PC-3 (cell line): ENCODE measurements around the gene CALN1. TPM values are rescaled to one million over a fixed set of nuclear protein-coding genes. Genes with fewer than 3 reads are reported as not detected.

ENCODE experiments used
- ATAC-seq: fragments of 200-7000 bp; cut with Tn5 transposase; 2 replicates; pipeline ENCODE4 v1.9.1; 2020; ENCODE audit warnings: mild to moderate bottlenecking, moderate library complexity
- BruUV-seq: library from RNA; stranded (reverse); fragments of 400-500 nt; replicated peaks from 2 replicates; lab custom pipeline; 2021; lab: Mats Ljungman, UMichigan
- CTCF ChIA-PET: fragments of 300-600 bp; sonication (Branson Sonifier 250); formaldehyde crosslinking; loops from one replicate; lab custom pipeline; 2022; ENCODE audit warnings: antibody characterized with exemption; lab: Charles Lee
- POLR2A ChIA-PET: fragments of 300-600 bp; sonication (Branson Sonifier 250); formaldehyde crosslinking; loops from one replicate; lab custom pipeline; 2022; ENCODE audit warnings: antibody characterized with exemption; ENCODE audit not compliant: unreplicated experiment; lab: Charles Lee
- DNase-seq: peaks from one replicate; pipeline ENCODE4 v3.0.0-alpha.2; 2015
- H2AFZ ChIP-seq: fragments of 300-600 bp; sonication (generic); 2 replicates; pipeline ENCODE4 v1.6.0; 2016; ENCODE audit warnings: antibody characterized with exemption, low read length
- H3F3A ChIP-seq: fragments of 300-600 bp; sonication (generic); one replicate; pipeline ENCODE4 v1.6.0; 2017; ENCODE audit warnings: antibody characterized with exemption, low read length, control low read depth, mild to moderate bottlenecking; ENCODE audit not compliant: unreplicated experiment
- H3K27ac ChIP-seq: fragments of 300-600 bp; sonication (generic); 2 replicates; pipeline ENCODE4 v1.5.1; 2016; ENCODE audit warnings: mild to moderate bottlenecking, low read length
- H3K27me3 ChIP-seq: fragments of 300-600 bp; sonication (generic); 2 replicates; pipeline ENCODE4 v1.6.1; 2016; ENCODE audit warnings: low read length, mixed read lengths
- H3K36me3 ChIP-seq: fragments of 300-600 bp; sonication (generic); 2 replicates; pipeline ENCODE4 v1.6.1; 2016; ENCODE audit warnings: low read depth, mixed run types, low read length, mixed read lengths
- H3K4me1 ChIP-seq: fragments of 300-600 bp; sonication (generic); 2 replicates; pipeline ENCODE4 v1.5.1; 2016; ENCODE audit warnings: low read length; ENCODE audit not compliant: insufficient read depth
- H3K4me2 ChIP-seq: fragments of 300-600 bp; sonication (generic); 2 replicates; pipeline ENCODE4 v1.6.0; 2016; ENCODE audit warnings: low read length
- H3K4me3 ChIP-seq: fragments of 300-600 bp; sonication (generic); 2 replicates; pipeline ENCODE4 v1.5.1; 2016; ENCODE audit warnings: mild to moderate bottlenecking, low read length, mixed read lengths
- H3K79me2 ChIP-seq: fragments of 300-600 bp; sonication (generic); 2 replicates; pipeline ENCODE4 v1.6.1; 2017; ENCODE audit warnings: low read length, mixed read lengths
- H3K9ac ChIP-seq: fragments of 300-600 bp; sonication (generic); 2 replicates; pipeline ENCODE4 v1.6.0; 2016; ENCODE audit warnings: mild to moderate bottlenecking, low read length
- H3K9me2 ChIP-seq: fragments of 300-600 bp; sonication (generic); replicated peaks from 2 replicates; pipeline ENCODE4 v1.6.1; 2016; ENCODE audit warnings: mixed run types, low read length, mixed read lengths
- H3K9me3 ChIP-seq: fragments of 300-600 bp; sonication (generic); 2 replicates; pipeline ENCODE4 v1.6.1; 2016; ENCODE audit warnings: low read length, mixed read lengths
- H4K20me1 ChIP-seq: fragments of 300-600 bp; sonication (generic); 2 replicates; pipeline ENCODE4 v1.6.1; 2016; ENCODE audit warnings: low read length, mixed read lengths
- CTCF ChIP-seq: fragments of 300-600 bp; sonication (generic); conservative IDR thresholded peaks from 2 replicates; pipeline ENCODE4 v1.5.1; 2017; ENCODE audit warnings: antibody characterized with exemption, low read depth, mild to moderate bottlenecking, low read length
- EZH2 ChIP-seq: fragments of 300-600 bp; sonication (generic); IDR thresholded peaks from one replicate; pipeline ENCODE4 v1.6.1; 2017; ENCODE audit warnings: antibody characterized with exemption, mild to moderate bottlenecking, low read length; ENCODE audit not compliant: unreplicated experiment
- EZH2phosphoT487 ChIP-seq: fragments of 300-600 bp; sonication (generic); IDR thresholded peaks from 2 replicates; pipeline ENCODE4 v1.6.1; 2018; ENCODE audit warnings: mild to moderate bottlenecking, antibody characterized with exemption, low read length, borderline replicate concordance
- intact Hi-C: fragments of 100-400 bp; cut with micrococcal nuclease; formaldehyde crosslinking; loops from 2 replicates; pipeline ENCODE4 v1.9.0; 2023
- total RNA-seq: library from RNA; depleted of rRNA; stranded (reverse); fragments of >200 nt; gene quantifications from 2 replicates; pipeline ENCODE4 v1.2.3, GENCODE V29; 2014

The CALN1 gene
- total RNA-seq, 1 experiment from 2014 or later, result not detected

DNA sequence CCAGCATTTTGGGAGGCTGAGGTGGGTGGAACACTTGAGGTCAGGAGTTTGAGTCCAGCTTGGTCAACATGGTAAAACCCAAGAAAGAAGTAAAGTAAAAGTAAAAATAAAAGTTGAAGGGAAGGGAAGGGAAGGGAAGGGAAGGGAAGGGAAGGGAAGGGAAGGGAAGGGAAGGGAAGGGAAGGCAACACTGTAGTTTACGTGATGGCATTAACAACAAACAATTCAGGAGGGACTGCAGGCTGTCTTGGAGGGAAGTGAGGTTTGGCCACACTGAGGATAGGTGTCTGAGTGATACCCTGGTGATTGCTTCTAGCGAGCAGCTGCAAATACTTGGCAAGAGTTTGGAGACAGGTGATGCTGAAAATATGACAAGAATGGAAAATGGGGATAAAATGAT, 298.0 kb downstream of the CALN1 start:
- ATAC-seq, result no peak
- no peak overlapping the region for H3K9ac ChIP-seq
- H3K9me2 ChIP-seq, result no peaks in the 10 kb centered on the region
- H3K9me3 ChIP-seq, result no peaks in the 10 kb centered on the region
- no TSS peak for BruUV-seq
- TF ChIP-seq CTCF (no peak), EZH2phosphoT487 (no peak), EZH2 (no peak)
- H3K27ac ChIP-seq, result no peak overlapping the region
- ChIA-PET CTCF (no interaction called here), POLR2A (no interaction called here)
- no peaks in the 10 kb centered on the region for H3K36me3 ChIP-seq
- H3K27me3 ChIP-seq, result no peaks in the 10 kb centered on the region
- no peak overlapping the region for H3K4me2 ChIP-seq
- H3K79me2 ChIP-seq, result no peaks in the 10 kb centered on the region
- H3F3A ChIP-seq, result no peaks in the 10 kb centered on the region
- no peak overlapping the region for H3K4me3 ChIP-seq
- H3K4me1 ChIP-seq, result no peaks in the 10 kb centered on the region
- no peak for DNase-seq
- H2AFZ ChIP-seq, result no peak overlapping the region
- intact Hi-C loops, result no loop called here
- no peaks in the 10 kb centered on the region for H4K20me1 ChIP-seq

GRCh38 chr7:72112992-72113391, 299.1 kb downstream of the CALN1 start:
- DNase-seq (no peak), ATAC-seq (no peak)
- Histone ChIP-seq H3K4me3 (no peak overlapping the region), H3K4me1 (no peaks in the 10 kb centered on the region), H2AFZ (no peak overlapping the region), H3K27ac (no peak overlapping the region), H3F3A (no peaks in the 10 kb centered on the region), H3K27me3 (no peaks in the 10 kb centered on the region), H3K9me3 (no peaks in the 10 kb centered on the region), H3K9me2 (no peaks in the 10 kb centered on the region), H3K36me3 (no peaks in the 10 kb centered on the region), H3K4me2 (no peak overlapping the region), H3K9ac (no peak overlapping the region), H3K79me2 (no peaks in the 10 kb centered on the region), H4K20me1 (no peaks in the 10 kb centered on the region)
- ChIA-PET CTCF (no interaction called here), POLR2A (no interaction called here)
- TF ChIP-seq CTCF, result no peak
- no peak for TF ChIP-seq EZH2
- TF ChIP-seq EZH2phosphoT487, result no peak
- intact Hi-C loops, result no loop called here
- no TSS peak for BruUV-seq

DNA sequence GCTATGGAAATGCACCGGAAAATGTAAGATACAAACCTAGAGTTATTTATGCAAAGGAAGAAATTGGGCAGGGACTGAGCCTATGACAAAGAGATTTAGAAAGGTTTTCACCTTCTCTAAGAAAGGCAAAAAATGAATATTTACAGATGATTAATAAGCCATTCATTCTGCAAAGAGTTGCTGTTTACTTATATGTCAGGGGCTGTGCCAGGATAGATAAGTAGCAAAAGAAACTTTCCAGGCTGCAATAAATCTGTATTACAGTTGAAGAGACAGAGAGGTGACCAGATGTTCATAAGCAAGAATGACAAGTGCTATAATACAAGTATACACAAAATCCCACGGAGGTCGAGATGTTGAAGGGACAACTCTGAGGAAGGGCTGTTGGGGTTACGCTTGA, 299.6 kb downstream of the CALN1 start:
- ATAC-seq, result no peak
- BruUV-seq, result no TSS peak
- H3K4me2 ChIP-seq, result no peak overlapping the region
- H4K20me1 ChIP-seq, result no peaks in the 10 kb centered on the region
- H3K36me3 ChIP-seq, result no peaks in the 10 kb centered on the region
- H3K4me3 ChIP-seq, result no peak overlapping the region
- TF ChIP-seq EZH2, result no peak
- no peak for TF ChIP-seq CTCF
- TF ChIP-seq EZH2phosphoT487, result no peak
- no peaks in the 10 kb centered on the region for H3F3A ChIP-seq
- DNase-seq, result no peak
- no peaks in the 10 kb centered on the region for H3K79me2 ChIP-seq
- no peak overlapping the region for H3K27ac ChIP-seq
- POLR2A ChIA-PET, result no interaction called here
- intact Hi-C loops, result no loop called here
- H3K9me3 ChIP-seq, result no peaks in the 10 kb centered on the region
- no peaks in the 10 kb centered on the region for H3K4me1 ChIP-seq
- H3K27me3 ChIP-seq, result no peaks in the 10 kb centered on the region
- CTCF ChIA-PET, result no interaction called here
- no peak overlapping the region for H3K9ac ChIP-seq
- no peak overlapping the region for H2AFZ ChIP-seq
- H3K9me2 ChIP-seq, result no peaks in the 10 kb centered on the region
